Smooth muscle cell (in vitro differentiated cells): ENCODE measurements around the gene CLK1. TPM values are rescaled to one million over a fixed set of nuclear protein-coding genes. Genes with fewer than 3 reads are reported as not detected.
A peak's percentile ranks its signal among the peaks of the same experiment; 100 is the strongest.

Source experiments
- DNase-seq: peaks from one replicate; lab custom pipeline; 2025; ENCODE audit not compliant: unreplicated experiment; lab: John Stamatoyannopoulos, UW
- H2AFZ ChIP-seq: fragments of 200-600 bp; sonication (generic); 2 replicates; pipeline ENCODE4 v1.6.0; 2016; ENCODE audit warnings: antibody characterized with exemption, low read depth, mild to moderate bottlenecking
- H3F3A ChIP-seq: fragments of 200-600 bp; sonication (generic); 2 replicates; pipeline ENCODE4 v1.6.0; 2017; ENCODE audit warnings: antibody characterized with exemption, low read depth
- H3K27ac ChIP-seq: fragments of 200-600 bp; sonication (generic); 2 replicates; pipeline ENCODE4 v1.5.1; 2016; ENCODE audit warnings: low read depth, mild to moderate bottlenecking
- H3K27me3 ChIP-seq: fragments of 200-600 bp; sonication (generic); 2 replicates; pipeline ENCODE4 v1.6.1; 2016; ENCODE audit warnings: low read depth, mild to moderate bottlenecking
- H3K36me3 ChIP-seq: fragments of 200-600 bp; sonication (generic); 2 replicates; pipeline ENCODE4 v1.5.1; 2016; ENCODE audit warnings: low read depth
- H3K4me1 ChIP-seq: fragments of 200-600 bp; sonication (generic); 2 replicates; pipeline ENCODE4 v1.5.1; 2016; ENCODE audit warnings: low read depth
- H3K4me2 ChIP-seq: fragments of 200-600 bp; sonication (generic); 2 replicates; pipeline ENCODE4 v1.6.0; 2016; ENCODE audit warnings: mild to moderate bottlenecking
- H3K4me3 ChIP-seq: fragments of 200-600 bp; sonication (generic); 2 replicates; pipeline ENCODE4 v1.5.1; 2016; ENCODE audit warnings: mild to moderate bottlenecking
- H3K79me2 ChIP-seq: fragments of 200-600 bp; sonication (generic); 2 replicates; pipeline ENCODE4 v1.6.0; 2016; ENCODE audit warnings: low read depth, mild to moderate bottlenecking
- H3K9ac ChIP-seq: fragments of 200-600 bp; sonication (generic); 2 replicates; pipeline ENCODE4 v1.6.0; 2016; ENCODE audit warnings: low read depth
- H3K9me3 ChIP-seq: fragments of 200-600 bp; sonication (generic); replicated peaks from 2 replicates; pipeline ENCODE4 v1.5.1; 2016; ENCODE audit warnings: low read depth
- H4K20me1 ChIP-seq: fragments of 200-600 bp; sonication (generic); 2 replicates; pipeline ENCODE4 v1.6.0; 2016; ENCODE audit warnings: low read depth
- CTCF ChIP-seq: fragments of 200-600 bp; sonication (generic); IDR thresholded peaks from 2 replicates; pipeline ENCODE4 v1.5.1; 2017; ENCODE audit warnings: borderline replicate concordance, mild to moderate bottlenecking, antibody characterized with exemption; ENCODE audit not compliant: insufficient read depth, poor library complexity, severe bottlenecking
- WGBS: methylation state at CpG from one replicate; pipeline ENCODE4 v1.1.7; 2016; ENCODE audit warnings: low lambda C conversion rate; 5-methylcytosine and 5-hydroxymethylcytosine counted together
- polyA plus RNA-seq: library from polyadenylated mRNA; unstranded; fragments of >200 nt; fragmentation: Nextera tagmentation; extraction: Ambion mirVana; gene quantifications from 2 replicates; pipeline ENCODE4 v1.2.1, GENCODE V29; 2016
- total RNA-seq: library from RNA; depleted of rRNA; stranded (reverse); fragments of >200 nt; gene quantifications from 2 replicates; pipeline ENCODE4 v1.2.3, GENCODE V29; 2014

Gene CLK1
- 87.8 and 106 TPM in 2 replicates for total RNA-seq
- polyA plus RNA-seq = 25.7 and 32.4 TPM in 2 replicates

GRCh38 chr2:200864176-200865034 is at the start of gene CLK1:
Gene CLK1 (minus strand): TSS chr2:200864658. CDS start chr2:200861862, 2,796 bp downstream.
- H3K27ac ChIP-seq = peak within 1 kb of the TSS; percentile 100
- peaks cover 30% of the 10 kb centered on the region for H3K4me1 ChIP-seq
- peak within 1 kb of the TSS; percentile 90 for H3K4me2 ChIP-seq
- H3K27me3 ChIP-seq = no peaks in the 10 kb centered on the region
- H3F3A ChIP-seq = peaks cover 8% of the 10 kb centered on the region
- H3K9ac ChIP-seq = peak within 1 kb of the TSS; percentile 100
- peak within 1 kb of the TSS; percentile 99 for H3K4me3 ChIP-seq
- no peak for TF ChIP-seq CTCF
- peaks cover 48% of the 10 kb centered on the region for H3K79me2 ChIP-seq
- peak; percentile 74 for DNase-seq
- H2AFZ ChIP-seq = peak within 1 kb of the TSS; percentile 92
- H3K9me3 ChIP-seq = no peaks in the 10 kb centered on the region
- peaks cover 43% of the 10 kb centered on the region for H4K20me1 ChIP-seq
- H3K36me3 ChIP-seq = peaks cover 10% of the 10 kb centered on the region
- WGBS = 2% methylated on average over 79 of the region's 89 CpGs

- no peak overlapping the region for H3K4me2 ChIP-seq
- no peaks in the 10 kb centered on the region for H3F3A ChIP-seq
- H3K79me2 ChIP-seq = no peaks in the 10 kb centered on the region
- H2AFZ ChIP-seq = no peak overlapping the region
- no peak for DNase-seq
- H3K4me1 ChIP-seq = no peaks in the 10 kb centered on the region
- H3K36me3 ChIP-seq = peaks cover 10% of the 10 kb centered on the region
- H3K4me3 ChIP-seq = no peak overlapping the region
- no peak overlapping the region for H3K9ac ChIP-seq
- H3K9me3 ChIP-seq = no peaks in the 10 kb centered on the region
- no peak overlapping the region for H3K27ac ChIP-seq
- H3K27me3 ChIP-seq = no peaks in the 10 kb centered on the region
- no peak for TF ChIP-seq CTCF
- no peaks in the 10 kb centered on the region for H4K20me1 ChIP-seq
These were observed 49.2 kb upstream of the CLK1 start for GRCh38 chr2:200913654-200914053.

DNA sequence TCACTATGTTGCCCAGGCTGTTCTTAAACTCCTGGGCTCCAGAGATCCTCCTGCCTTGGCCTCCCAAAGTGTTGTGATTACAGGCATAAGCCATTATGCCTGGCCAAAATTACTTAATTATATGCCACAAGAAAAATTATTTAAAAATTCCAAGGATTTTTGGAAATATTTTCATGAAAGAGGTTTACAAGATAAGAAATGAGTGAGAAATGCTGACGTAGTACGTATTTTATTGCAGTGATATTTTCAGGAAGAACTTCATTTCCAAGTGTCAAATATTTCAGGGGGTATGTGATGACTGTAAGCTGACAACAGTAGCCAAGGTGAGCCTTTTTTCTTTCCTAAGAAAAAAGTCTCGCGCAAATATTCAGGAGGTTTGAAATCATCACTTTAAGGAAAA is 45.5 kb upstream of the CLK1 start:
- over 99% methylated on average over 4 of the region's 4 CpGs for WGBS
- no peak overlapping the region for H3K4me2 ChIP-seq

More for the DNA sequence above, 45.5 kb upstream of the CLK1 start:
- Histone ChIP-seq H3K27ac (no peak overlapping the region), H3K79me2 (no peaks in the 10 kb centered on the region), H3K4me3 (no peak overlapping the region), H3K4me1 (no peaks in the 10 kb centered on the region), H4K20me1 (no peaks in the 10 kb centered on the region), H3F3A (no peaks in the 10 kb centered on the region), H2AFZ (no peak overlapping the region), H3K36me3 (peaks cover 5% of the 10 kb centered on the region), H3K9me3 (no peaks in the 10 kb centered on the region), H3K27me3 (no peaks in the 10 kb centered on the region), H3K9ac (no peak overlapping the region)
- no peak for TF ChIP-seq CTCF
- DNase-seq = no peak
